HUES64 (cell line): Measurements from ENCODE around the gene GIMAP1.

Source experiments
- H3K27ac ChIP-seq: 2 replicates; pipeline ENCODE4 v1.7.0; 2013; ENCODE audit warnings: low read depth, low read length, inconsistent platforms
- H3K27me3 ChIP-seq: 2 replicates; pipeline ENCODE4 v1.6.1; 2013; ENCODE audit warnings: mild to moderate bottlenecking, low read length; ENCODE audit not compliant: insufficient read depth
- H3K36me3 ChIP-seq: 2 replicates; pipeline ENCODE4 v1.6.1; 2013; ENCODE audit warnings: mild to moderate bottlenecking, low read length; ENCODE audit not compliant: insufficient read depth
- H3K4me1 ChIP-seq: 2 replicates; pipeline ENCODE4 v1.6.1; 2013; ENCODE audit warnings: mild to moderate bottlenecking, low read length, moderate library complexity; ENCODE audit not compliant: insufficient read depth
- H3K4me3 ChIP-seq: 2 replicates; pipeline ENCODE4 v1.5.1; 2013; ENCODE audit warnings: mild to moderate bottlenecking, low read length, moderate library complexity
- H3K9ac ChIP-seq: 2 replicates; pipeline ENCODE4 v1.6.1; 2013; ENCODE audit warnings: mild to moderate bottlenecking, low read depth, low read length
- H3K9me3 ChIP-seq: 2 replicates; pipeline ENCODE4 v1.6.1; 2013; ENCODE audit warnings: low read depth, low read length; ENCODE audit not compliant: insufficient read depth
- WGBS: fragments of 150-250, 120-280 bp; methylation state at CpG from one replicate; pipeline ENCODE4 v1.1.7; 2013; ENCODE audit warnings: missing lambda C conversion rate; 5-methylcytosine and 5-hydroxymethylcytosine counted together

Gene GIMAP1

GRCh38 chr7:150723467-150723866 is 7.1 kb downstream of the GIMAP1 start:
- Histone ChIP-seq H3K9me3 (0 out of 2 replicates have a peak, but pooled peaks cover 2% of the 10 kb centered on the region), H3K36me3 (no peaks in the 10 kb centered on the region), H3K4me1 (no peaks in the 10 kb centered on the region), H3K4me3 (no peak overlapping the region), H3K27me3 (peaks cover 92% of the 10 kb centered on the region), H3K9ac (no peak overlapping the region), H3K27ac (no peak overlapping the region)
- WGBS = 71% methylated on average over 1 of the region's 1 CpG

GRCh38 chr7:150727381-150727780 is 11.0 kb downstream of the GIMAP1 start:
- no peaks in the 10 kb centered on the region for H3K4me1 ChIP-seq
- peaks cover 98% of the 10 kb centered on the region for H3K27me3 ChIP-seq
- 57% methylated on average over 3 of the region's 3 CpGs for WGBS

GRCh38 chr7:150728011-150728410 is 11.6 kb downstream of the GIMAP1 start:
- no peak overlapping the region for H3K9ac ChIP-seq
- H3K27me3 ChIP-seq = peaks cover 98% of the 10 kb centered on the region
- H3K36me3 ChIP-seq = no peaks in the 10 kb centered on the region
- no peak overlapping the region for H3K4me3 ChIP-seq
- H3K4me1 ChIP-seq = no peaks in the 10 kb centered on the region
- 0 out of 2 replicates have a peak, but pooled peaks cover 4% of the 10 kb centered on the region for H3K9me3 ChIP-seq
- no peak overlapping the region for H3K27ac ChIP-seq

More at GRCh38 chr7:150727381-150727780, 11.0 kb downstream of the GIMAP1 start:
- Histone ChIP-seq H3K36me3 (no peaks in the 10 kb centered on the region), H3K27ac (no peak overlapping the region), H3K4me3 (no peak overlapping the region), H3K9me3 (0 out of 2 replicates have a peak, but pooled peaks cover 4% of the 10 kb centered on the region), H3K9ac (no peak overlapping the region)

GRCh38 chr7:150728609-150729008 is 12.2 kb downstream of the GIMAP1 start:
- Histone ChIP-seq H3K36me3 (no peaks in the 10 kb centered on the region), H3K27ac (no peak overlapping the region), H3K27me3 (peaks cover 98% of the 10 kb centered on the region), H3K9ac (no peak overlapping the region), H3K4me1 (no peaks in the 10 kb centered on the region), H3K9me3 (0 out of 2 replicates have a peak, but pooled peaks cover 4% of the 10 kb centered on the region), H3K4me3 (no peak overlapping the region)

- no peak overlapping the region for H3K4me3 ChIP-seq
- H3K36me3 ChIP-seq = no peaks in the 10 kb centered on the region
- H3K4me1 ChIP-seq = peaks cover 3% of the 10 kb centered on the region; the same call in 1 of the 2 replicates
- no peak overlapping the region for H3K27ac ChIP-seq
- H3K9ac ChIP-seq = no peak overlapping the region
- peaks cover 100% of the 10 kb centered on the region for H3K27me3 ChIP-seq
- 24% methylated on average over 1 of the region's 1 CpG for WGBS
- H3K9me3 ChIP-seq = peaks cover 4% of the 10 kb centered on the region; the same call in 1 of the 2 replicates
These were observed 15.5 kb downstream of the GIMAP1 start for GRCh38 chr7:150731916-150732315.

GRCh38 chr7:150732786-150733481 is 16.5 kb downstream of the GIMAP1 start:
- WGBS = 70% methylated on average over 5 of the region's 5 CpGs
- no peak overlapping the region for H3K27ac ChIP-seq
- H3K27me3 ChIP-seq = peaks cover 100% of the 10 kb centered on the region
- no peaks in the 10 kb centered on the region for H3K36me3 ChIP-seq
- peaks cover 3% of the 10 kb centered on the region; the same call in 1 of the 2 replicates for H3K4me1 ChIP-seq
- peaks cover 4% of the 10 kb centered on the region; the same call in 1 of the 2 replicates for H3K9me3 ChIP-seq
- H3K9ac ChIP-seq = no peak overlapping the region
- no peak overlapping the region for H3K4me3 ChIP-seq

- Histone ChIP-seq H3K27me3 (peaks cover 100% of the 10 kb centered on the region), H3K9me3 (peaks cover under 1% of the 10 kb centered on the region; the same call in 1 of the 2 replicates), H3K36me3 (no peaks in the 10 kb centered on the region), H3K4me3 (no peak overlapping the region), H3K9ac (no peak overlapping the region), H3K4me1 (peaks cover 3% of the 10 kb centered on the region; the same call in 1 of the 2 replicates), H3K27ac (no peak overlapping the region)
- WGBS = 93% methylated on average over 5 of the region's 5 CpGs
These were observed 17.2 kb downstream of the GIMAP1 start for GRCh38 chr7:150733482-150734095.

- Histone ChIP-seq H3K27me3 (peaks cover 100% of the 10 kb centered on the region), H3K27ac (no peak overlapping the region), H3K36me3 (no peaks in the 10 kb centered on the region), H3K4me1 (peaks cover 3% of the 10 kb centered on the region; the same call in 1 of the 2 replicates), H3K9me3 (no peaks in the 10 kb centered on the region; the same call in 1 of the 2 replicates), H3K4me3 (no peak overlapping the region), H3K9ac (no peak overlapping the region)
- WGBS = 76% methylated on average over 3 of the region's 3 CpGs
These were observed 17.8 kb downstream of the GIMAP1 start for GRCh38 chr7:150734254-150734653.

- no peak overlapping the region for H3K9ac ChIP-seq
- peaks cover 3% of the 10 kb centered on the region; the same call in 1 of the 2 replicates for H3K4me1 ChIP-seq
- H3K27me3 ChIP-seq = peaks cover 100% of the 10 kb centered on the region
- no peak overlapping the region for H3K27ac ChIP-seq
- 15% methylated on average over 2 of the region's 3 CpGs for WGBS
- H3K9me3 ChIP-seq = no peaks in the 10 kb centered on the region; the same call in 1 of the 2 replicates
- no peak overlapping the region for H3K4me3 ChIP-seq
- no peaks in the 10 kb centered on the region for H3K36me3 ChIP-seq
These were observed 19.4 kb downstream of the GIMAP1 start for GRCh38 chr7:150735596-150736358.

GRCh38 chr7:150736864-150737263 is 20.5 kb downstream of the GIMAP1 start:
- Histone ChIP-seq H3K4me3 (no peak overlapping the region), H3K27me3 (peaks cover 100% of the 10 kb centered on the region)

More at GRCh38 chr7:150736864-150737263, 20.5 kb downstream of the GIMAP1 start:
- no peak overlapping the region for H3K9ac ChIP-seq
- 27% methylated on average over 4 of the region's 4 CpGs for WGBS
- no peak overlapping the region for H3K27ac ChIP-seq
- no peaks in the 10 kb centered on the region; the same call in 1 of the 2 replicates for H3K9me3 ChIP-seq
- H3K4me1 ChIP-seq = peaks cover 3% of the 10 kb centered on the region; the same call in 1 of the 2 replicates
- H3K36me3 ChIP-seq = no peaks in the 10 kb centered on the region
